T-helper 1 cell (primary cell): ENCODE results near the gene EEF2.

Experiments used
- DNase-seq, 5 donors: peaks; one replicate each; pipeline ENCODE4 v3.0.0-alpha.2; 2012 to 2020

EEF2 gene

DNA sequence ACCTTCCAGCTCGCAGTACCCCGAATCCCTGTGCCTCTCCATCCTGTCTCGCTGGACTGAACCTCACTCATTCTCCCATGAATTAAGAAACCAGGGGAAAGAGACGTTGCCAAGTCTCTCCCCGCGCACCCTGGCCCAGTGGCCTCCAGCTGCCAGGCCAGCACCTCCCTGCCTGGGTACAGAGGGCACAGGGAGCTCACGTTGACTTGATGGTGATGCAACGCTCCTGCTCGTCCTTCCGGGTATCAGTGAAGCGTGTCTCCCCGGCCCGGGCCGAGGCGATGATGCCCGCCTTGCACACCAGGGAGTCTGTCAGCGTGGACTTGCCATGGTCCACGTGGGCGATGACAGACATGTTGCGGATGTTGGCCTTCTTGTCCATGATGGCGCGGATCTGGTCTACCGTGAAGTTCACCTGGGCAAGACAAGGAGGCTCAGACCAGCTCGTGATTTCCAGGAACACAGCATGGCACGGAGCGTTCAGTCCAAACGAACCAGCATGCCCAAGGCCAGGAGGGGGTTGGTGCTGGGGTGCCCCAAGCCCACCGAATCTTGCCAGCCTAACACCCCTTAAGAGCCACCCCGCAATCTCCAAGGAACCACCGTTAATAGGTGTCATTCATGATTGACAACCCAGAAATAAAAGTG, 1.2 kb downstream of the EEF2 start:
- peak in 2 of 5 donors; percentile 23 to 55 for DNase-seq

DNA sequence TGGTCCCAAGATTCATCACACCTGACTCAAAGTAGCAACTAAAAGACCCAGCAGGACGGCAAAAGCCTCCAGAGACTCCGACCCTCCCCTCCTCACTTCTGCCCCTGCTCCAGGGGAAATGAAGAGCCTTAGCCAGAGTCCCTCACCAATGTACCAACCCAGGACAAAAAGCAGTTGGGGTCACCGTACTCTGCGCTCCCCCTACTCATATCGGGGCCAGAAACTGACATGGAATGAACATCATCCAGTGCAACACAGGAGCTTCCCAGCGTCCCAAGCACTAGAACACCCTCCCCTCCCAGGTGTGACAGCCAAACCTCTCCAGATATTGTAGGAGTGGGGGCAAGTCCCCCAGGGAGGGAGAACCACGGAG, 1.7 kb downstream of the EEF2 start:
- no peak for DNase-seq

DNA sequence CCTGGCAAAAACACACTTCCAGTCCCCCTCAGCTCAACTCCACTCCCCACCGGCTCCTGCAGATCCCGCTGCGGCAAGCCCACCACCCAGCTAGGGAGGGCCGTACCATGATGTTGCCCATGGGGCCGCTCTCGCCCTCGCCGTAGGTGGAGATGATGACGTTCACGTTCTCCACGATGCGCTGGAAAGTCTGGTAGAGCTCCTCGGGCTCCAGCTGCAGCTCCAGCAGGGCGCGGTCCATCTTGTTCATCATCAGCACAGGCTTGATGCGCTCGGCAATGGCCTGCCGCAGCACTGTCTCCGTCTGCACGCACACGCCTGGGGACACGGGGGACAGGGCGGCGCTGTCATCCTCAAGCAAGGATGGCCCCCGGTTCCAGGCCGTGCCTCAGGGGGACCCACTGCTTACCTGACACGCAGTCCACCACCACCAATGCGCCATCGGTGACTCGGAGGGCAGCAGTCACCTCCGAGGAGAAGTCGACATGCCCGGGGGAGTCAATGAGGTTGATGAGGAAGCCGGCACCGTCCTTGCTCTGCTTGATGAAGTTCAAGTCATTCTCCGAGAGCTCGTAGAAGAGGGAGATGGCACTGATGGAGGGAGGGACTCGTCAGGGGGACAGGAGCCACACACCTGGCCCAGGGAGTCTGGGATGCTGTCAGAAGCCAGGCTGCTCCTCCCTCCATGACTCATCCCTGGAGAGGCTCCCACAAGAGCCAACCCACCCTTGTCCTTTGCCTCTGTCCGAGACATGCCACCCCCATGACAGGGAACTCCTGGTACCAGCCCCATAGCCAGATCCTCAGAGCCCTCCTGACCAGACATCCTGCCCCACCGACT, 2.3 kb downstream of the EEF2 start:
- DNase-seq: peak in 1 of 5 donors; percentile 17

DNA sequence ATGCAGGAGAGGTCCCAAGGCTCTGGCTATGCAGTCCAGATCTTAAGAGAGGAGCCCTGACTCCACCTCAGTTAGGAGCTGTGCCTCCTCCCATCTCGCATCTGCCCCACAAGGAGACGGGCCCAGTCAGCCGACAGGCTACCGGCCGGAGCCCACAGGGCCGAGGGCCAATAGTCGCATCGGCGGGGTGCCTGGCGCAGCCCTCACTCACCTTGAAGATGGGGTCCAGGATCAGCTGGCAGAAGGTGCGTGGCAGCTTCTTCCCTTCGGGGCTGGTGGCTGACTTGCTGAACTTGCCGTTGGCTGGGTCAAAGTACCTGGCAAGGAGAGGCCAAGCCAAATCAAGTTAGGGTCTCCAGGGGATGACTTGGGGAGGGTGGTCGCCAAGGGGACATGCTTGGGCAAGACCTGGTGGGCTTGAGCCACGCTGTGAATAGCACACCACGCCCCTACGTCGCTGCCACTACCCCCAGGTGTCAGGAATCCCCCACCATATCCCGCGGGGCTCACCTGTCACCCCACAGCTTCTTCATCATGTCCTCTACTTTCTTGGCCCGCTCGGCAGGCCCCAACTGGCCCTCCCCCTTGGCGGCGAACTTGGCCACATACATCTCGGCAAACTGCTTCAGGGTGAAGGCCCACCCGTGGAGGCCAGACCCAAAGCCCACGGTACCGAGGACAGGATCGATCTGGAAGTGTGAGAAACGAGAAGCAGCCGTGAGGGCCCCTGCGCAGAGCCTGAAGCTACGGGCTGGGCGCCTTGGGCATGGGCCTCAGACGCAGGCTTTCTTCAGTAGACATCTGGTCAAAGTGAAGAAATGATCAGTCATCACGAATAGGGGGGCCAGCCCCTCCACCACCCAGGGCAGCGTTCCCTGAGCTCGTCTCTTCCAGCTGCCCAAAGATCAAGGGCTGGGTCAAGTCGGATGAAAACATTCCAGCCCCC, 3.3 kb downstream of the EEF2 start:
- no peak for DNase-seq

DNA sequence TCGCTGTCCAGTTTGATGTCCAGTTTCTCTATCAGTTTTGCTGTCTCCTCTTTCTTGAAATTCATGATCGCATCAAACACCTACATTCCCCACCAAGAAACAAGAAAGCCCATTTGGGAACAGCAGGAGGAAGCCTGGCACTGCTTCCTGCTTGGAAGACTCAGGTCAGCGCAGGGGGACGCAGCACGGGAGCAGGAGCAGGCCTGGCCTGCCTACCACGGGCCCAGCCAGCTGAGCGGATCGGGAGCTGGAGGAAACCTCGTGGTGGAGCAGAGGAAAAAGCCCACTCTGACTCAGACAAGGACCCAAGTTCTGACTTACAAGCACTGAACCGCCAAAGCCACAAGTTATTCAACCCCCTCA, 3.9 kb downstream of the EEF2 start:
- no peak for DNase-seq

DNA sequence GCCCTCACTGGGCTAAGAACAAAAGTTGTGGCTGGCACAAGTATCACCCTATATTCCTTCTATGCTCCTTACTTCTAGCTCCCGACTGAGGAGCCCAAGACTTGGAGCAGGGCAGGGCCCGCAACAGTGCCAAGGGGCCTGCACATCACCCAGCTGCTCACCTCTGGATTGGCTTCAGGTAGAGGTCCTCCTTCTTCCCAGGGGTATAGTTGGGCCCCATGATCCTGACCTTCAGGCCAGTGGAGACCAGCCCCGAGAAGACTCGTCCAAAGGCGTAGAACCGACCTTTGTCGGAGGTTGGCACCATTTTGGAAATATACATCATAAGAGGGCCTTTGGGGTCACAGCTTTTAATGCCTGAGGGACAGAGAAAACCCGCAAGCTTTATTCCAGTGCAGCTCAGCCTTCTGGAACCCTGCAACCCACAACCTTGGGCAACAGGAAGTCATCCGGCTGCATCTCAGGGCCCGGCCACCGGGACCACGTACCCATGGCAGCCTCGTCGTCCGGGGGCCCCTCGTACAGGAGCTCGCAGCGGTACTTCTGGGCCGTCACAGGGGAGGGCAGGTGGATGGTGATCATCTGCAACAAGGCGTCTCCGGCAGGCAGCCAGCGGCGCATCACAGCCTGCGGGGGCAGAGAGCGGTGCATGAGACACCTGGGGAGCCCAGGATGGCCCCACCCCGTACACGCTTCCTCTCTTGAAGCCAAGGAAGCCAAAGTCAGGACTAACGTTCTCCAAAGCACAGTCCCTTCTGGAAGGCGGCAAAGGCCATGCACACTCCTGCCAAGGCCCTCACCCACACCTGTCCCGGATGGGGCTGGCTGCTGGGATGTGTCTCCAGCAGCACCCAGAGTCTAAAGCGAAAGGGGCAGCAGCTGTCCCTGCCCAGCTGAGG, 4.7 kb downstream of the EEF2 start:
- peak in 1 of 5 donors; percentile 11 for DNase-seq

DNA sequence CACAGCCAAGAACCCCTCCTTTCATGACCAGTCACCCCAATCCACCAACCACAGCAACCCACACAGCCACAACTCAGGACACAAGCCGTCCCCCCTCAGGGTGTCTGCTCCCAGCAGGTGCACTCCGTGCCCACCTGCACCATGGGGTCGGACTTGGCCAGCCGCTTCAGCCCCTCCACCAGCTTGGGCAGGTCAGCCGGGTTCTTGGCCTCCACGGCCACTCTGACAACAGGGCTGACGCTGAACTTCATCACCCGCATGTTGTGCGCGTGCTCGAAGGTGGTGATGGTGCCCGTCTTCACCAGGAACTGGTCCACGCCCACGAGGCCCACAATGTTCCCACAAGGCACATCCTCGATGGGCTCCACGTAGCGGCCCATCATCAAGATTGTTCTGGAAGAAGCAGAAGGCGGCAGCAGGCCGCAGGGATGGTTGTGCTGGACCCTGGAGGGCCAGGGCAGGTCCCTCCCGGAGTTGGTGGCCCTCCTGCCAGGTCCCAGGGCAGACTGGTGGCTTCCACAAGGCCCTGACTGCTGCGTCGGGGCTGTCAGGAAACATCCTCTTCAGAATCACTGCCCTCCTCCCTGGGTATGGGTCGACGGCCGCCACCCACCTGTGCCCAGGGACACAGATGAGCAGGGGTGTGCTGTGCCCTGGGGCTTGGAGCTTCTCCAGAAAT, 5.5 kb downstream of the EEF2 start:
- DNase-seq: peak in 1 of 5 donors; percentile 9

DNA sequence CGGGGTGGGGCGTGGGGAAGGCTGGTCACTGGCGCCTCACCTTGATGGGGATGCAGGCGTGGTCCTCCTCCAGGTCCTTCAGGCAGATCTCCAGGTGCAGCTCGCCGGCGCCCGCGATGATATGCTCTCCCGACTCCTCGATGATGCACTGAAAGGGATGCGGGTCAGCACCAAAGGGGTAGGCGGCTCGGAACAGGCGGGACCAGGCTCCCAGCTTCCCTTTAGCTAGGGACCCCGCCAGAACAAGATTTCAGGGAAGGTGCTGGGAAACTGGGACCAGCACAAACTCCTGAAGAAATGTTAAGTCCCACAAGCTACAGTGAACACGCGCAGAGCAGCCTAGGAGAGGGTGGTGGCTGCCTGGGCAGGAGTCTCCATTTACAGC, 6.0 kb downstream of the EEF2 start:
- DNase-seq: peak in 1 of 5 donors; percentile 10

DNA sequence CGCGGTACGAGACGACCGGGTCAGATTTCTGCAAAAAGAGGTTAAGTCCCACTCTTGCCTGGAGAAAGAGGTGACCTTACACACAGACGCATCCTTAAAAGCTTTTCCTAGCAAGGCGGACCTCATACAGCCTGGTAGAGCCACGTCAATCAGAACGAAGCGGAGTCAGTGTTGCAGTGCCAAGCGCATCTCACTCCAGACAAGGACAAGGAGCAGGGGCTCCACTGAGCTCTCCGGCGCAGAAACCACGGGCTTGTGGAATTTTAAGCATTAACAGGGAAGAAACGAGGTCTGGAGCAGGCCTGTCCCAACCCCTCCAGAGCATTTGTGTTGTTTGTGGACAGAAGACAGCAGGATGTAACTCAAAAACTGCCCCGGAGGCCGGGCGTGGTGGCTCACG, 7.1 kb downstream of the EEF2 start:
- no peak for DNase-seq

DNA sequence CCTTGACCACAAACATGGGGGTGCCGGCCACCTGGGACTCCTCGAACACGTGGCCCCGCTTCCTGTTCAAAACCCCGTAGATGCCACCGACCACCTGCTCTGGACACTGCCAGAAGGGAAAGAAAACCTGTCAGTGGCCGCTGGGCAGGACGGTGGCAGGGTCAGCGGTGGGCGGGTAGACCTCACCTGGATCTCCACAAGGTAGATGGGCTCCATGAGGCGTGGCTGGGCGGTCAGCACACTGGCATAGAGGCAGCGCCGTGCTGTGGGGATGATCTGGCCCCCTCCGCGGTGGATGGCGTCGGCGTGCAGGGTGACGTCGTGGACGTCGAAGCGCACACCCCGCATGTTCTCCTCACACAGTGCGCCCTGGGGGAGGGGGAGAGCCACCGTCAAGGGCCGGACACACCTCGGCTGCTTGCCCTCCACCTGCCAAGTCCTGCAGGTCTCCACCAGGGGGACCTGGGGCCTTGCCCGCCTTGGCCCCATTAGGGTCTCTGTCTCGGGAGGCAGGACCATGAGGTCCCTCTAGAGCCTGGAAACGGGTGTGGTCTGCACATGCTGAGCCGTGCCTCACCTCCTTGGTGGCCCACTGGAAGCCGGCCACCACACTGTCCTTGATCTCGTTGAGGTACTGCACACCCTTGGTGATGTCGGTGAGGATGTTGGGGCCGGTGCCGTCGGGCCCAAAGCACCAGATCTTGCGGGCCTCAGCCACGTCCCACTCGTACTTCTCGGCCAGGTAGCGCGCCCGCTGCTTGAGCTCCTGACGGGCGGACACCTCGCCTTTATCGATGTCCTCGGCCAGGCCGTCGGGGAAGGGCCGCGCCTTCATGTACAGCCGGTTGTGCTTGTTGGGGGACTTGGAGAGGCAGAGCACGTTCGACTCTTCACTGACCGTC, 7.8 kb downstream of the EEF2 start:
- DNase-seq: peak in 1 of 5 donors; percentile 19

DNA sequence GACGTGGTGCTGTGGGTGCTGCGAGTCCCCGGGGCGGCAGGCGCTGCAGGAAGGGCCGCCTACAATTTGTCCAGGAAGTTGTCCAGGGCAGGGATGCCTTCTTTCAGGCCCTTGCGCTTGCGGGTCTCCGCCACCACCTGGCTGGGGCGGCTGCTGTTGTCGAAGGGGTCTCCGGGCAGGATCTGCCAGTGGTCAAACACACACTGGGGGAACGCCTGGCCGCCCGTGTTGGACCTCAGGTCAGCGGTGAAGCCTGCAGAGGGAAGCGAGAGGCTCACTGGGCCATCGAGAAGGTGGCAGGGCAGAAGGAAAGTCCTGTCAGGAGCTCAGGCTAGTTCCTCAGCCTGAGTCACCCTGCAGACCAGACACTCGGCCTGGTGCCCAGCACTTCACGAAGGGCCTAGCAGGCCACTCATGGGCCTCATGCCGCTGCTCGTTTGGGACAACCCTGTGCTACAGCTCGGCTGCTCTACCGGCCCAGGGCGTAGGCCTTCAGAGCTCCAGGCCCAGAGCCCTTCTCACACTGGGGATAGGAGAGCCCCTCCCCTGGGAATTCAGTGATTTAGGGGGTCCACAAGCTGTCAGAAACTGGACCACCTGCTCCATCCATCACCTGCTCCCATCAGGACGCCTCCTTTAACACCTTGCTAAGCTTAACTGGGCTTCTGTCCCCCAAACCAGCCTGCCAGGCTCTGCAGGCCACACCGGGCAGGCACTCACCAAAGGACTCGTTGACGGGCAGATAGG, 8.6 kb downstream of the EEF2 start:
- no peak for DNase-seq

DNA sequence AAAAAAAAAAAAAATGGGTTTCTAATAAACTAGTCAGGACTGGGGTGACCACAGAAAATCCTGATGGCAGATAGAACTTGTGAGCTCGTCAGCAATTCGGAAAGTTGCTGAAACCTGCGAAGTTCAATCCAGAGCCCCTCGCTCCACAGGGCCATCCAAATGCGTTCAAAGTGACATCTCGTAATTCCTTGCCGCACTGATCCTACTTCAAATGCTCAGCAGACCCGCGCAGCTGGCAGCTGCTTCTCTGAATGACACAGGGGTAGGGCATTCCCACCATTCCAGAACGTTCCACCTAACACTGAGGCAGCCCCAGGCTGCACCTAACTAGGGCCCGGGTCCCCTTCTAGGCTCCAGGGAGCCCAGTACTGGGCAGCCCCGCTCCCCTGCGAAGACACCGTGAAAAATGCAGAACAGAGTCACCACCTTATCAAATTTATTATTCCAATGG, 9.6 kb downstream of the EEF2 start:
- peak in 1 of 5 donors; percentile 19 for DNase-seq

DNA sequence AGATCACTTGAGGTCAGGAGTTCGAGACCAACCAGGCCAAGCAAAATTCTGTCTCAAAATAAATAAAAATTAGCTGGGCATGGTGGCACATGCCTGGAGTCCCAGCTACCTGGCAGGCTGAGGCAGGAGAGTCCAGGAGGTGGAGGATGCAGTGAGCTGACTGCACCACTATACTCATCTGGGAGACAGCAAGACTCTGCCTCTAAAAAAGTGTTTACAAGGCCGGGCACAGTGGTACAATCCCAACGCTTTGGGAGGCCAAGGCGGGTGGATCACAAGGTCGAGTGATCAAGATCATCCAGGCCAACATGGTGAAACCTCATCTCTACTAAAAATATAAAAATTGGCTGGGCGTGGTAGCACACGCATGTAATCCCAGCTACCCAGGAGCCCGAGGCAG, 10.1 kb downstream of the EEF2 start:
- DNase-seq: no peak

DNA sequence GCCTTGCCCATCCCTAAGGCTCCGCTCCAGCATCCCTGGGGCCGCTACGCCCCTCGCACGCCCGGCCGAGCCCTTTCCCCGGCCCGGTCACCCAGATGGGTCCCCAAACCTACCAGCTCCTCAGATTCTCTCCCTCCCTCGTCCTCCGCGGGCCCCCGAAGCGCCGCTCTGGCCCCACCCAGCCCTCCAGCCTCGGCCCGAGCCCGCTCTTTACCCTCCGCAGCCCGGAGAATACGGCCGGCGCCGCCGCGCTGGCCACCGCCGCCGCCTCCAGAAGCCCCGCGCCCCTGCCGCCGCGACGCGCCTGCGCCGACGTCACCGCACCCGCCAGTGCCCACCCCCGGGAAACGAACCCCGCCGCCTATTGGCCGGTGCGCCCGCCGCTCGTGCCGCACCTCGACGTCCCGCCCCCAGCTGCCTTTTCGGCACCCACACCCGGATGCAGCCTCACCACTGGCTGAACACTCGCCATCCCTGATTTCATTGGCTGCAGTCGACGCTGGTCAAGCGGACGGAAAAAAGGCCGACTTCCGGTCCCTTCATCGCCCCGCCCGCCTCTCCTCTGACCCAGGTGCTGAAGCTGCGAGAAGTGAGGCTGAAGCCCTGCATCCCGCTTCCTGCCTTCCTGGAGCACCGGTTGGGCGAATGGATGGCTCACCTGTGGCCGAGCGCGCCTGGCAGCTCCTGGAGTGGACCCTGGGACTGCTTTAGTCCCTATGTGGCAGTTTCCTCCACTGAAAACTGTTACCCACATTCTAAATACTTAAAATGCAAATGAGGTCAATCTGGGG, 14.3 kb downstream of the EEF2 start, which contains the start of gene DAPK3:
DAPK3 (minus strand) TSS at position 292 of the 791 bp plus-strand sequence. CDS start 1,364 bp downstream, outside the sequence.
- peak; percentile 83 to 95 (median 85) for DNase-seq

DNA sequence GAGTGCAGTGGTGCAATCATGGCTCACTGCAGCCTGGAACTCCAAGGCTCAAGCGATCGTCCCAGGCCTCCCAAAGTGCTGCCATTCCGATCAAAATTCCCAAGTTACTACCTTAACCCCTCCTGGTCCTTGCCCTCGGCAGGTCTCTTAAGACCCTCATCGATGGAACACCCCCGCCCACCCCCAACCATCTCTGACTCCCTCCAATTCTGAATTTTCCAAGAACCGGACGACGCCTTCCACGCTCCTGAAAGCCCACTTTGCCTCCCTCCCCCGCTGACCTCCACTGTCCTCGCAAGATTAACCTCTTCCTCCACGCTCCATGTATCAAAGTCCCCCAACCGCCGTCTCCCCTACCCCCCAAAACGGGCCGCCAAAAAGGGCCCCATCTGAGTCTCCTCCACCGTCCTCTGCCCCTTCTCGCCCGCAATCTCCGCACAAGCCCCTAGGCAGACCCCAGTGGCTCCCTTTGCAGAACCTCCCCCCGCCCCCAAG, 14.9 kb downstream of the EEF2 start:
- no peak for DNase-seq

DNA sequence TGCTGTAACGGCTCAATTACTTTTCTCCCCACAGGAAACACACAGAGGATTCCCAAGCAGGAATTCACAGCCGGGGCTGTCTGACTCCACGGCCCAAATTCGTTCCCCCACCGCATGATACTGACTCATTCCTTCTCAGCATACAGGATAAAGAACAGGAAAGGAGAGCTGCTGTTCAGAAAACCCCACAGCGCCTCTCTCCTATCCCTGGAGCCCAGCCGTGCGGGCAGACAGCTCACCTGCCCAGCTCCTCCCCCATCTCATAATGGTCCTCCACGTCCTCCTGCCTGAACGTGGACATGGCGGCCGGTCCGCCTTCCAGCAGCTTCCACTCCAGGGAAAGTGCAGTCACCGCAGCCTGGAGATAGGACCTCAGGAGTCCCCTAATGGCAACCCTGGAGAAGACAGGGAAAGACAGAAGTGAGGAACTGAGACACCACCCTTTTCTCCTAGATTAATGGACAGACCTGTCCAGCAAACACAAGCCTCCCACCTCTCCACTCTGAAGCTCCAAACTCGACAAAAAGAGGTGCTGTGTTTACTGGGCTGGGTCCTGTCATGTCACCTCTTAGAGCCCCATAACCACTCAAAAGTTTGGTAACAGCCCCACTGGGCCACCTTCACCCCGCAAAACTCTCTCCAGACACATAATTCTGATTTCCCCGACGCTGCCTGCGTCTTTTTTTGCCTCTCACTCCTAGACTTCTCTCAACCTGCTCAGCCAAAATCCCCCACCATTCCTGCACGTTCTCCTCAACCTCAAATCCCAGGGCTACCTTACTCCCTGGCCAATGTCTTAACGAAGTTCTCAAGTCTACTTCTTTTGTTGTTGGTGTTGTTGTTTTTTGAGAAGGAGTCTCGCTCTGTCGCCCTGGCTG, 15.6 kb downstream of the EEF2 start:
- DNase-seq: no peak
